Neutrophil (primary cell): ENCODE measurements around the gene MGAM2.
A peak's percentile ranks its signal among the peaks of the same experiment; 100 is the strongest.
"Not testable (repeated sequence)": the region's sequence is repeated elsewhere in the genome, so short reads cannot be mapped to it uniquely, and the experiment has no call there.

Source experiments
- H3K27ac ChIP-seq: fragments of 200-600 bp; sonication (generic); 2 replicates; pipeline ENCODE4 v1.5.1; 2016; ENCODE audit warnings: mild to moderate bottlenecking, moderate library complexity
- H3K27me3 ChIP-seq: fragments of 200-600 bp; sonication (generic); 2 replicates; pipeline ENCODE4 v1.6.0; 2016; ENCODE audit warnings: mild to moderate bottlenecking
- H3K36me3 ChIP-seq: fragments of 200-600 bp; sonication (generic); 2 replicates; pipeline ENCODE4 v1.5.1; 2017
- H3K4me1 ChIP-seq, 2 experiments: fragments of 200-600 bp in 1 of 2; sonication (generic) in 1 of 2; 1 replicate in 1 of 2; 2 replicates in 1 of 2; pipeline versions ENCODE4 v1.5.1 to v1.6.1; 2013 to 2016; ENCODE audit warnings: low read depth in 1 of 2, low read length in 1 of 2, mild to moderate bottlenecking in 1 of 2, moderate library complexity in 1 of 2; ENCODE audit not compliant: control insufficient read depth in 1 of 2, insufficient read depth in 1 of 2
- H3K4me3 ChIP-seq, 2 experiments: fragments of 200-600 bp in 1 of 2; sonication (generic) in 1 of 2; 1 replicate in 1 of 2; 2 replicates in 1 of 2; pipeline ENCODE4 v1.5.1; 2013 to 2016; ENCODE audit warnings: low read depth in 1 of 2, low read length in 1 of 2, mild to moderate bottlenecking in 1 of 2, moderate library complexity in 1 of 2
- H3K9me3 ChIP-seq: fragments of 200-600 bp; sonication (generic); 2 replicates; pipeline ENCODE4 v1.5.1; 2016
- TF ChIP-seq, protein P1 (sequence below): fragments of 200-600 bp; sonication (generic); IDR thresholded peaks from 2 replicates; pipeline ENCODE4 v1.5.1; 2016; ENCODE audit warnings: antibody characterized with exemption

Gene MGAM2

DNA sequence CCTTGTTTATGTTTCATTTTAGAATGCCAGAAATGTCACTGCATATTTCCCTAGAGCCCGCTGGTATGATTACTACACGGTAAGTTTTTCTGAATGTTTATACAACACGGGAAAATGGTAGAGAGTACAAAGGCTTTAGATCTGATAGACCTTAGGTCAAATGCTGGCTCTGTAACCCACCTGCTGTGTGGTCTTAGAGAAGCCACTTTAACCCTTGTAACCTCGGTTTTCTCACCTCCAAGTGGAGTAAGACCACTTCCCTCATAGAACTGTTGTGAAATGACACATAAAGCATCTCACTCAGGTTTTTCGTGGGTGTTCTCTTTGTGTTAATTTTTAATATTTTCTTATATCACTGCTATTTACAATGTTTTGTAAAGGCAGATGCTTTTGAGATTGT, 13.9 kb upstream of the MGAM2 start:
- Histone ChIP-seq H3K9me3 (peaks cover 3% of the 10 kb centered on the region), H3K36me3 (peaks cover 100% of the 10 kb centered on the region), H3K27me3 (no peaks in the 10 kb centered on the region), H3K4me1 (peaks cover 0 to 5% of the 10 kb centered on the region in 2 experiments), H3K27ac (peak overlapping the region; percentile 51), H3K4me3 (no peak overlapping the region)
- TF ChIP-seq, protein P1, sequence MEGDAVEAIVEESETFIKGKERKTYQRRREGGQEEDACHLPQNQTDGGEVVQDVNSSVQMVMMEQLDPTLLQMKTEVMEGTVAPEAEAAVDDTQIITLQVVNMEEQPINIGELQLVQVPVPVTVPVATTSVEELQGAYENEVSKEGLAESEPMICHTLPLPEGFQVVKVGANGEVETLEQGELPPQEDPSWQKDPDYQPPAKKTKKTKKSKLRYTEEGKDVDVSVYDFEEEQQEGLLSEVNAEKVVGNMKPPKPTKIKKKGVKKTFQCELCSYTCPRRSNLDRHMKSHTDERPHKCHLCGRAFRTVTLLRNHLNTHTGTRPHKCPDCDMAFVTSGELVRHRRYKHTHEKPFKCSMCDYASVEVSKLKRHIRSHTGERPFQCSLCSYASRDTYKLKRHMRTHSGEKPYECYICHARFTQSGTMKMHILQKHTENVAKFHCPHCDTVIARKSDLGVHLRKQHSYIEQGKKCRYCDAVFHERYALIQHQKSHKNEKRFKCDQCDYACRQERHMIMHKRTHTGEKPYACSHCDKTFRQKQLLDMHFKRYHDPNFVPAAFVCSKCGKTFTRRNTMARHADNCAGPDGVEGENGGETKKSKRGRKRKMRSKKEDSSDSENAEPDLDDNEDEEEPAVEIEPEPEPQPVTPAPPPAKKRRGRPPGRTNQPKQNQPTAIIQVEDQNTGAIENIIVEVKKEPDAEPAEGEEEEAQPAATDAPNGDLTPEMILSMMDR = no peak

DNA sequence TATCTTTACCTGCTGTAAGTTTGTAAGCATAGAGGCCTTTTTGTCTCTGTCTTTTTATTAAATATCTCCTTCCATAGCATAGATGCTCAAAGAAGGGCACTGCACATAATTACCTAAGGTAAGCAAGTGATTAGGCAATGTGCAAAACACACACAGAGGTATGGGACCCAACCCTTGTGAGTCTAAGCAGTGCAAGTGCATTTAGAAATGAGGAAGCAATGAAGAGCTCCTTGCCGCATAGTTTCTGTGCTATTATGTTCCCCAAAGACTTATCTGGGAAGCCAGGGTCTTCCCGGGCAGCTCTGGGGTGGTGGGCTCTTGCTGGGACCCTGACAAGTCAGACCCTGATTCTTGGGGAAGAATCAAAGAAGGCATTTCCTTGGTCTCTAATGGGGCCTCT, 13.5 kb upstream of the MGAM2 start:
- H3K36me3 ChIP-seq = peaks cover 100% of the 10 kb centered on the region
- H3K4me3 ChIP-seq = no peak overlapping the region
- H3K4me1 ChIP-seq = peaks cover 0 to 5% of the 10 kb centered on the region in 2 experiments
- H3K9me3 ChIP-seq = peaks cover 3% of the 10 kb centered on the region
- TF ChIP-seq, protein P1 = no peak
- H3K27ac ChIP-seq = peak overlapping the region; percentile 51
- H3K27me3 ChIP-seq = no peaks in the 10 kb centered on the region

DNA sequence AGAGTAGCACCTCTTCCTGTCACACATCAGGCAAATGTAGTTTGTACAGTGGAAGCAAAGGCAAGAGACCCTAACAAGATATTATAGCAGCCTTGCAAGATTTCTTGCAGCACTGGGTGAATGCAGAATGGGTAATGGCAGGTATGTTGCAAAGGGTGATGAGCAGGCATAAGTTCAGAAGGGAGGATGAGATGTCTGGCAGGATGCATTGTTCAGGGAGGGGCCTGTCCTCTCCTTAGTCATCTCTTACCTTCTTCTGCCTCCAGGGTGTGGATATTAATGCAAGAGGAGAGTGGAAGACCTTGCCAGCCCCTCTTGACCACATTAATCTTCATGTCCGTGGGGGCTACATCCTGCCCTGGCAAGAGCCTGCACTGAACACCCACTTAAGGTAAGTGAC, 12.2 kb upstream of the MGAM2 start:
- not testable (repeated sequence) for H3K4me3 ChIP-seq, H3K27ac ChIP-seq, H3K27me3 ChIP-seq, H3K9me3 ChIP-seq
- peaks cover 99% of the 10 kb centered on the region for H3K36me3 ChIP-seq
- peaks cover 8 to 13% of the 10 kb centered on the region in 2 experiments for H3K4me1 ChIP-seq

DNA sequence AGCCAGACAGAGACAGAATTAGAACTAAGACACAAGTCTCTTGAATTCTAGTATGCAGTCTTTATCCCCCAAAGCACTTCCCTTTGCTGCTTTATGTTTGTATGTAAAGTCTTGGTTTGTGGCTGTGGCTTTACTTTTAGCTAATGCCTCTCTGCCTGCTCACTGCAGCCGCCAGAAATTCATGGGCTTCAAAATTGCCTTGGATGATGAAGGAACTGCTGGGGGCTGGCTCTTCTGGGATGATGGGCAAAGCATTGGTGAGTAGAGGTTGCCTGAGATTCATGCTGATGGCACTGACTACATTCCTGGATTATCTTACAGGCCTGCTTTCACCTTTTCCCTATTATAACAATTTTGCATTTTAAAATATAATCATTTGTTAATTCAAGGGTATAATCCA, 10.9 kb upstream of the MGAM2 start:
- peaks cover 3% of the 10 kb centered on the region for H3K9me3 ChIP-seq
- TF ChIP-seq, protein P1 = no peak
- H3K4me1 ChIP-seq = peaks cover 21 to 26% of the 10 kb centered on the region in 2 experiments
- no peak overlapping the region for H3K4me3 ChIP-seq
- no peaks in the 10 kb centered on the region for H3K27me3 ChIP-seq
- H3K27ac ChIP-seq = no peak overlapping the region
- H3K36me3 ChIP-seq = peaks cover 89% of the 10 kb centered on the region

DNA sequence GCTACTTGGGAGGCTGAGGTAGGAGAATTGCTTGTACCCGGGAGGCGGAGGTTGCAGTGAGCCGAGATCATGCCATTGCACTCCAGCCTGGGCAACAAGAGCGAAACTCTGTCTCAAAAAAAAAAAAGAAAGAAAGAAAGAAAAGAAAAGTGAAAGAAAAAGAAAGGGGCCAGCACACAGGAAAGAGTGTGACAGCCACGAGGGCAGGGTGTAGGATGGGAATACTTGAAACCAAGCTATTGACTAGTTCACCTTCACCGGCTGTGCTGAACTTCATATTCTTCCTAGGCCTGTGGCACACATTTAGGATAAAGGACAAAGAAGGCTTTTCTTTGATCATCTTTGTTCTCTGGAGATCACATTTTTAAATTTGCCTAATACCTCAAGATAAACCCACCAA, 9.7 kb upstream of the MGAM2 start:
- H3K4me3 ChIP-seq, H3K9me3 ChIP-seq, H3K27me3 ChIP-seq: not testable (repeated sequence)
- peak overlapping the region; percentile 83 for H3K27ac ChIP-seq
- H3K4me1 ChIP-seq = peaks cover 33 to 38% of the 10 kb centered on the region in 2 experiments
- H3K36me3 ChIP-seq = peaks cover 86% of the 10 kb centered on the region

DNA sequence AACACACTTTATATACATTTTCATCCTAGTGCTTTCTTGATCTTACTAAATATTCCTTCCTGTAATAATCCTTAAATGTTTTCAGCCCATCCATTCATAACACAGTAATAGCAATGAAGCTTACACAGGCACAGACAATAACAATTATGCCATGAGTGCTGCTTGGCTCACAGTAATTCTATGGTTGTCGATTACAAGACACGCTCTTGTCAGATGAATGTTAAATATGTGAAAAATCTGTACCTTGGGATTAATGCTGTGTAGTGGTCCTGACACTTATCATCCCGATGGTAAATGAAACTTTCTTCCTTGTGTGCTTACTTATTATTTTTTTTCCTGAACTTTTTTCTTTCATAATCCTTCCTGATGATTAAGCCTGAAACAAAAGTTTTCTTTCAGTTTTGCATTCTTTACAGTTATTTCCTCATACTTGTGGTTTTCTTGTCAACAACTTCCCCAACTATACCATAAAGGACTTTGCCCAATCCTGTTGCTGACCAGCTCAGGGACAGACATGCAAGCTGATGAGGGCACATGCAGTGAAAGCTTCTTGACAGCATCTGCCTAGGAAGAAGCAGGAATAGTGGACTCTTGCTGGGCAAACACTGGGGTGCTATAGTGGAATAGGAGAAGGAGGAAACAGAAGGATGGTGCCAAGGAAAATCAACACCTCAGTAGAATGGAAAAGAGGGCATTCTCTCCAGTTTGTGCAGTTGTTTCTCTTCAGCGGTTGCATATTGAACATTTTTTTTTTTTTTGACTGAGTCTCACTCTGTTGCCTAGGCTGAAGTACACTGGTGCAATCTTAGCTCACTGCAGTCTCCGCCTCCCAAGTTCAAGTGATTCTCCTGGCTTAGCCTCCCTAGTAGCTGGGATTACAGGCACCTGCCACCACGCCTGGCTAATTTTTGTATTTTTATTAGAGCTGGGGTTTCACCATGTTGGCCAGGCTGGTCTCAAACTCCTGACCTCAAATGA, 6.7 kb upstream of the MGAM2 start:
- peak overlapping the region; percentile 83 for H3K27ac ChIP-seq
- TF ChIP-seq, protein P1 = no peak
- H3K4me3 ChIP-seq = peak overlapping the region; percentile 12 to 33
- H3K27me3 ChIP-seq = no peaks in the 10 kb centered on the region
- H3K36me3 ChIP-seq = peaks cover 76% of the 10 kb centered on the region
- H3K4me1 ChIP-seq = peaks cover 35% of the 10 kb centered on the region in 2 experiments
- peaks cover under 1% of the 10 kb centered on the region for H3K9me3 ChIP-seq
